ENCODE measurements around the gene SLC6A19. TPM values are rescaled to one million over a fixed set of nuclear protein-coding genes. Genes with fewer than 3 reads are reported as not detected.

Gene SLC6A19
- total RNA-seq, 2 experiments from 2014 or later, result not detected

Other genes starting within 250 kb of the SLC6A19 start
- gene NKD2, start 192.8 kb upstream of the SLC6A19 start, total RNA-seq, result 1 to 10 TPM in 1 of 2 experiments, under 1 TPM in 1; 0.41 to 1.1 TPM
- gene SLC12A7, start 89.5 kb upstream of the SLC6A19 start, total RNA-seq, result 10 to 100 TPM; 10.1 to 10.8 TPM
- gene SLC6A18, start 23.8 kb downstream of the SLC6A19 start, total RNA-seq, result not detected
- gene TERT, start 93.5 kb downstream of the SLC6A19 start, total RNA-seq, result 1 to 10 TPM; 4.7 to 7.3 TPM
- 10 to 100 TPM; 70.1 to 72.9 TPM for gene CLPTM1L, start 143.5 kb downstream of the SLC6A19 start, total RNA-seq
- gene SLC6A3, start 243.8 kb downstream of the SLC6A19 start, total RNA-seq, result not detected

Measured in activated CD4-positive, alpha-beta memory T cell treated with anti-CD3 and anti-CD28 coated beads for 36 hours (primary cell).